IPS-20b (cell line): ENCODE data around the gene TRAPPC12.
"Not testable (repeated sequence)": the region's sequence is repeated elsewhere in the genome, so short reads cannot be mapped to it uniquely, and the experiment has no call there.

Experiments
- H3K27ac ChIP-seq: one replicate; pipeline ENCODE4 v1.5.1; 2013; ENCODE audit warnings: low read length
- H3K27me3 ChIP-seq: 2 replicates; pipeline ENCODE4 v1.6.1; 2013; ENCODE audit warnings: mild to moderate bottlenecking, low read length, inconsistent platforms; ENCODE audit not compliant: insufficient read depth
- H3K36me3 ChIP-seq: 2 replicates; pipeline ENCODE4 v1.6.1; 2013; ENCODE audit warnings: low read depth, mild to moderate bottlenecking, inconsistent platforms, low read length, moderate library complexity; ENCODE audit not compliant: insufficient read depth
- H3K4me1 ChIP-seq: 2 replicates; pipeline ENCODE4 v1.6.1; 2013; ENCODE audit warnings: mild to moderate bottlenecking, control low read depth, inconsistent platforms, low read length, moderate library complexity; ENCODE audit not compliant: insufficient read depth
- H3K4me3 ChIP-seq: 2 replicates; pipeline ENCODE4 v1.5.1; 2013; ENCODE audit warnings: mild to moderate bottlenecking, low read length, inconsistent platforms
- H3K9ac ChIP-seq: 2 replicates; pipeline ENCODE4 v1.6.1; 2013; ENCODE audit warnings: low read depth, mild to moderate bottlenecking, inconsistent platforms, low read length, moderate library complexity
- H3K9me3 ChIP-seq: 2 replicates; pipeline ENCODE4 v1.6.1; 2013; ENCODE audit warnings: mild to moderate bottlenecking, low read depth, low read length, inconsistent platforms; ENCODE audit not compliant: insufficient read depth

TRAPPC12 gene

DNA sequence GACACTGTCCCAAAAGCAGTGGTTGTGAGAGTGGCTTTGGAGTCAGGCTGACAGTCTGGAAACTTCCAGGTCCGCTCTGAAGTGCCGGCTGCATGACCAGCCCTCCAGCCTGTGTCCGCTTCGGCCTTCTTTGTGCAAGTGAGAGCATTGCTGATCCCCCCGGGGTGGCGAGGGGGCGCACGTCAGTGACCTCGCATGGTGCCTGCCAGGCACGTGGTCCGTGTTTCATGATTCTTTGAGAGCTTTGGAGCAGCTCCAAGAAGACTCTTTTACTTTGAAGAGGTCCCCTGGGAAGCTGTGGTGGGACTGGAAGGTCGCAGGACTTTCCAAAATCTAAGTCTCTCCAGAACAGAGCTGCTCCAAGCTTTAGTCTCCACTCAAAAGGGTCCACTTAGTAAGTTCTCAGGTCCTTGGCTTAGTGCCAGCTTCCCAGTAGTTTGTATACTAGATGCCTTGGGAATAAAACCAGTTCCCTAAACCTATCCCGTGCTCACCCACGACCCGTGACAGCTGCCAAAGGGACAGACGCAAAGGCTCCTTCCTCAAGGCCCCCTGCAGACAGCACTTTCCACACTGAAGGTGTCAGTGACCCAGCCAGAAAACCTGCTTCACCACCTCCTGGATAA lies 71.0 kb downstream of the TRAPPC12 start:
- Histone ChIP-seq H3K27ac (no peak overlapping the region), H3K27me3 (no peaks in the 10 kb centered on the region), H3K4me1 (no peaks in the 10 kb centered on the region), H3K4me3 (no peak overlapping the region), H3K9me3 (no peaks in the 10 kb centered on the region), H3K36me3 (peaks cover 39% of the 10 kb centered on the region), H3K9ac (no peak overlapping the region)

DNA sequence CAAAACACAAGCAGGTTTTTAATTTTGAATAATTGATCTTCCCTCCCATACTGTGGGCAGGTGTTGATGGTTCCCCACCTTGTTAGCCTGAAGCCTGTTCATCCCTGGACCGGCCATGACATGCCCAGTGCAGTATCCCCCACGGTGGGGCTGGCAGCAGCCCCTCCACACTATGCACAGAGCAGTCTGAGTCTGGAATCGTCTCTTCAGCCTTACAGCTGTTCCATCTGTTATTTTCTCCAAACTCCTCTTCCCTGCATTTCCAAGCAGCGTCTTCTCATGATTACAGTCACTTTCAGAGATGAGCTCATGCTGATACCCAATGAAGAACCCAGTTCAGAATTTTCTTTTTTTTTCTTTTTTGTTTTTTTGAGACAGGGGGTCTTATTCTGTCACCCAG lies 71.7 kb downstream of the TRAPPC12 start:
- Histone ChIP-seq H3K27me3 (no peaks in the 10 kb centered on the region), H3K4me1 (no peaks in the 10 kb centered on the region), H3K9ac (no peak overlapping the region), H3K36me3 (peaks cover 37% of the 10 kb centered on the region), H3K4me3 (no peak overlapping the region), H3K9me3 (no peaks in the 10 kb centered on the region), H3K27ac (no peak overlapping the region)

DNA sequence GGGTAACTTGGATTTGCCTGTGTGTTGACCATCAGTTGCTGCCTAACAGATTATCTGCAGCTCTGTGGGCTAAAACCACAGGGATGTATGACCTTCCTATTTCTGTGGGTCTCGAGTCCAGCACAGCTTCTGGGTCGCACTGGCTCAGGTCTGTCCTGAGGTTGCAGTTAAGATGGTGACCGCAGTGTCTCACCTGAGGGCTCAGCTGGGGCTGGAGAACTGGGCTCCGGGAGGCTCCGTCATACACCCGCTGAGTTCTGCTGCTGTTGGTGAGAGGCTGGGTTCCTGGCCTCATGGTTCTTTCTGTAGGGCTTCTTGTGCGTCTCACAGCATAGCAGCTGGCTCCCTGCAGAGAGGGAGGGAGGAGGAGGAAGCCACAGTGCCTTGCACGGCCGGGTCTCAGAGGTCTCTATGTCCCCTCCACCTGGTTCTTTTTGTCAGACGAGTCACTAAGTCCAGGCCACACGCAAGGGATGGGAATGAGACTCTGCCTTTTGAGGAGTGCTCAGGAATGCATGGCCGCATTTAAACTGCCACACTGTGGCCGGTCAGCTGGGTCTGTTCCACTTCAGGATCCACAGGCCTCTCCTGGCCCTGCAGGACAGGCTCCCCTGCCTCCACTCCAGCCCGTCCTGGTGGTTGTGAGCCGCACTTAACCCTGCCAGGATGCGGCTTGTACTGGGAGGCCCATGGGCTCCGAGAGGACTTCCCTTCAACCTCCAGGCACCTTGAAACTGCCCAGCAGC lies 72.6 kb downstream of the TRAPPC12 start:
- Histone ChIP-seq H3K9ac (no peak overlapping the region), H3K27ac (no peak overlapping the region), H3K4me1 (no peaks in the 10 kb centered on the region), H3K27me3 (no peaks in the 10 kb centered on the region), H3K4me3 (no peak overlapping the region), H3K9me3 (no peaks in the 10 kb centered on the region), H3K36me3 (peaks cover 32% of the 10 kb centered on the region)

DNA sequence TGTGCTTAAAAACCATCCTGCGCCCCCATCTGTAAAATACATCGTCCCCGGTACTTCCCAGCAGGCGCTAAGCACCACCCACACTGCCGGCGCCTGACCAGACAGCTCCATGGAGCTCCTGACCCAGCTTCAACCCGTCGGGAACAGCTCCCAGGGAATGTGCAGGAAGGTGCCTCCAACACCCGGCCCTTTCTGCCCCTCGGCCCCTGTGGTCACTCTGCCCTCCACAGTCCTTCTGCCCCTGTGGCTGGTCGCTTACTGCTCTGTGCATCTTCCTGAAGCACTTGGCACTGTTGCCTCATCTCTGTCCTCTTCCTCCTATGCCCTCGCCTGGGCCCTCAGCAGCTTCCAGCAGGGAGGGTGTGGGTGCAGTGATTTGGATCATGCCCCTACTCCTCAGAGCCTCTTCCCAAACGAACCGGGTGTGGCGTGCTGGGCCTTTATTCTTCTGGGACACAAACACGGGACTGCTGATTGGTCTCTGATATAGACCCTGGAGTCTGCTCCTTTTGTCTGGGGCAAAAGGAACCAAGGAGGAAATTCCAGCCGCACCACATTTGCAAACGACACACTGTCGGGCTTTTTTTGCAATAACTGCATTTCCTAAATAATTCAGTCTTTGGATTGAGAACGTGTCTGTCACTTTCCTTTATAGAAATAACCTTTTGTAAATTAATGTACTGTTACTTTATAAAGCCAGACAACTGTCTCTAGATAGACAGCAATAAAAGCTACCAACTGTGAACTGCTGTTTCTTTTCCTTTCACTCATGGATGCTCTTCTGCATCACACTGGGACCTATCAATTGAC lies 73.9 kb downstream of the TRAPPC12 start:
- Histone ChIP-seq H3K4me1 (no peaks in the 10 kb centered on the region), H3K4me3 (no peak overlapping the region), H3K36me3 (peaks cover 23% of the 10 kb centered on the region), H3K27ac (no peak overlapping the region), H3K9me3 (no peaks in the 10 kb centered on the region), H3K9ac (no peak overlapping the region), H3K27me3 (no peaks in the 10 kb centered on the region)

DNA sequence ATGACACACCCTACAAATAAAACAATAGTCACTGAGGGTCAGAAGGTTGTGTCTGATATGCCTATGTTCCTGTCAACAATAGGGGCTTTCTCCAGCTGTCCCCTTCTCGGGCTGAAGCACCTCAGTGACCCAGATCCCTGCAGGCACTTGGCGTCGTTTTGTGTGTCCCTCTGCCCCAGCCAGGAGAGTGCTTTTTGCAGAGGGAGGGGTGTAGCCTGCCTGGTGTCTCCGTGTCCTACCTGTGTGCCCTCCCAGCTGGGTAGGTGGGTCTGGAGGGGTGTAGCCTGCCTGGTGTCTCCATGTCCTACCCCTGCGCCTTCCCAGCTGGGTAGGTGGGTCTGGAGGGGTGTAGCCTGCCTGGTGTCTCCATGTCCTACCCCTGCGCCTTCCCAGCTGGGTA lies 74.5 kb downstream of the TRAPPC12 start:
- not testable (repeated sequence) for H3K27ac ChIP-seq, H3K4me1 ChIP-seq, H3K9ac ChIP-seq, H3K9me3 ChIP-seq, H3K4me3 ChIP-seq, H3K27me3 ChIP-seq
- peaks cover 22% of the 10 kb centered on the region for H3K36me3 ChIP-seq

DNA sequence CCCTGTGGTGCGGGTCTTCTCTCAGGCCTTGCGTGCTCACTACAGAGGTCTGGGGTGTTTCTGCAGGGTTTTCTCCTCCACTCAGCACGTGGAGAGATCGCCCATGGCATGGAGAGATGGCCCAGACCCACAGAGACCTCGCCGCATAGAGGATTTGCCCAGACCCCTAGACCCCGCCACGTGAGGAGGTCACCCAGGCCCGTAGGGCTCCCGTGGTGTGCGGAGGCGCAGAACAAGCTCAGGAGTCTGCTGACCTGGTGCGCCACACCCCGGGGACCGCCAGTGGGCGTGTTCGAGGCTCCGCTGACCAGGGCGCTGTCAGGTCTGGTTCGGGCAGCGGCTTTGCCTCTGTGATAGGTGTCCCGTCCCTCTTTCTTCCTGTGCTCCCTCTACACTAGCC lies 75.3 kb downstream of the TRAPPC12 start:
- Histone ChIP-seq H3K9me3 (no peaks in the 10 kb centered on the region), H3K36me3 (peaks cover 15% of the 10 kb centered on the region; the same call in 1 of the 2 replicates), H3K9ac (no peak overlapping the region), H3K4me1 (no peaks in the 10 kb centered on the region), H3K27ac (no peak overlapping the region), H3K27me3 (no peaks in the 10 kb centered on the region), H3K4me3 (no peak overlapping the region)

DNA sequence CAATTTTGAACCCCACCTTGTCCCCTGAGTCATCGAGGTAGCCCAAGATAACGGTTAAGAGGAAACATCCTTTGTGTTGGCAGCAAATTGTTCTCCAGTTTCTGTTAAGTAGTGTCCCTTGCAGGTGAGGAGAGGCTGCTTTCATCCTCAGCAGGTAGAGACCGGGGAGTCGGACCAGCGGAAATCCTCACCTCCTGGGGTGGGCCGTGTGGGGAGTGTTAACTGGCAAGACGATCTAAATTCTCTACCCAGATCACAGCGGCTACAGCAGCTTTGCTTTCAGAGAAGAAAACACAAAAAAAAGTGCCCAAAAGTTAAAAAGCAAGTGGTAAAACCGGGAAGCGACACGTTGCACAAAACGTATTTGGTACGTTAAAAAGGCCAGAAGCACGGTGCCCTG lies 76.6 kb downstream of the TRAPPC12 start:
- Histone ChIP-seq H3K27me3 (no peaks in the 10 kb centered on the region), H3K9ac (no peak overlapping the region), H3K4me3 (no peak overlapping the region), H3K27ac (no peak overlapping the region), H3K9me3 (no peaks in the 10 kb centered on the region), H3K4me1 (no peaks in the 10 kb centered on the region; the same call in 1 of the 2 replicates), H3K36me3 (peaks cover 7% of the 10 kb centered on the region; the same call in 1 of the 2 replicates)

DNA sequence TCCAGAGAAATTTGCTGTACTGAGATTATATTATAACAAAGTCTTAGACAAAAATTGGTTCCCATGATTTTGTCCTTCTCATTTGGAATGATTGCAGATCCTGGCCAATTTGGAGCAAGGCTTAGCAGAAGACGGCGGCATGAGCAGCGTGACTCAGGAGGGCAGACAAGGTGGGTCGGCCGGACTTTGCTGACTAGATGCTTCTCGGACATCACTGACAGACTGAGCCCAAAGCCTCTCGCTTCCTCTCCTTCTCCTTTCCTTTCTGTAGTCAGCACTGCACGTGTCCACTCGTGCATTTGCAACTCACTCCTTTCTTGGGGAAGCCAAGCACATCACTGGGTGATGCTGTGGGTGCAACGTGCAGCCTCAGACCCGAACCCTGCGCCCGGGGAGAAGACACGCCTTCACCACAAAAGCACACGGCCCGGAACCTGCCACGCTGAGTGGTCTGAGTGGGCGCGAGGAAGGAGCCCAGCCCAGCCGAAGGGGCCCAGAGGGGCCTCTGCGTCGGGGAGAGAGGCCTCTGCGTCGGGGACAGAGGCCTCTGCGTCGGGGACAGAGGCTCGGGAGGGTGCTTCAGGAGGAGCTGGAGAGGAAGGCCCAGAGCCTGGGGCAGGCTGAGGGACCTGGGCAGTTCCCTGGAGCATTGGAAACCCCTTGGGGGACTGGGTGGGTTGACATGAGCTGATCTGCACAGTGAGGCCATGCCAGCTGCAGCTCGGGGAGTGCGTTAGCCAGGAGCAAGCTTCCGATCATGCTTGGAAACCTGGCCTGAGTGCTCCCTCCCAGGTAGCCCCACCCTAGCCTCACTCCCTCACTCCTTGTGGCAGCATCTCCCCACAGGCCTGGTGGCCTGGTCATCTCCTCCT lies 78.3 kb downstream of the TRAPPC12 start:
- peaks cover 6% of the 10 kb centered on the region; the same call in 1 of the 2 replicates for H3K36me3 ChIP-seq
- H3K9me3 ChIP-seq: no peaks in the 10 kb centered on the region
- no peak overlapping the region for H3K4me3 ChIP-seq
- no peak overlapping the region for H3K9ac ChIP-seq
- no peaks in the 10 kb centered on the region for H3K27me3 ChIP-seq
- no peak overlapping the region for H3K27ac ChIP-seq
- peaks cover 5% of the 10 kb centered on the region; the same call in 1 of the 2 replicates for H3K4me1 ChIP-seq

DNA sequence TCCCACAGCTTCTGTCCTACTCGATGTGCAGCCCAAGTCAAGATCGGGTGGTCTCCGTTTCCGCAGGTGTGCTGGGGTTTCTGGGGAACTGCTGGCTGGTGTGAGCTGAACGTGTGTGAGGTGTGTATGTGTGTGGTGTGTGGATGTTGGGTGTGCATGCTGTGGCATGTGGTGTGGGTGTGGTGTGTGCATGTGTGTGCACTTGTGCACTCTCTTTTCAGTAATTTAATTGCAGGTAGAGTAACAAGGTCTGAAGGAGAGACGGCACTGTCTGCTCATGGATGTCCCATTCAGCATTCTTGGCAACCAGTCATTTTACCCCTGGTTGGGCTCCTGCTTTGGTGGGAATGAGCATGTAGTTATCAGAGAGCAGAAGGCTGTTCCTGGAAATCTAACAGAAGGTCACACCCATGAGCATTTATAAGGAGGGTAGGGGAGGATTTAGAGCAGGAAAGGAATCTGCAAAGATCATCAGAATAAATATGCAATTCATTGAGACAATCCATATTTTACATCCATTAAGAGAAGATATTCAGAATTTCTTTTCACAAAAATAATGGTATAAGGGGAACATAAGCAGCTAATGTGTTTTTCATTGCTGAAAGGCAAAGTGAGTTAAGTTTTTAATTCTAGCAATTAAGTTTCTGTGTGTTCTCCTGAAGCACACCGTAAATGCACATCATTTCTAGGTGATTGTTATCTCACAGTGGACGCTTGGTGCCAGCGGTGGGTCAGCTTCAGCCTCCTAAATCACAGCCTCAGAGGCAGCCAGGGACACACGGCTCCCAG lies 79.1 kb downstream of the TRAPPC12 start:
- Histone ChIP-seq H3K9me3 (no peaks in the 10 kb centered on the region), H3K27ac (no peak overlapping the region), H3K4me1 (peaks cover 5% of the 10 kb centered on the region; the same call in 1 of the 2 replicates), H3K36me3 (peaks cover 6% of the 10 kb centered on the region; the same call in 1 of the 2 replicates), H3K27me3 (no peaks in the 10 kb centered on the region), H3K4me3 (no peak overlapping the region), H3K9ac (no peak overlapping the region)

DNA sequence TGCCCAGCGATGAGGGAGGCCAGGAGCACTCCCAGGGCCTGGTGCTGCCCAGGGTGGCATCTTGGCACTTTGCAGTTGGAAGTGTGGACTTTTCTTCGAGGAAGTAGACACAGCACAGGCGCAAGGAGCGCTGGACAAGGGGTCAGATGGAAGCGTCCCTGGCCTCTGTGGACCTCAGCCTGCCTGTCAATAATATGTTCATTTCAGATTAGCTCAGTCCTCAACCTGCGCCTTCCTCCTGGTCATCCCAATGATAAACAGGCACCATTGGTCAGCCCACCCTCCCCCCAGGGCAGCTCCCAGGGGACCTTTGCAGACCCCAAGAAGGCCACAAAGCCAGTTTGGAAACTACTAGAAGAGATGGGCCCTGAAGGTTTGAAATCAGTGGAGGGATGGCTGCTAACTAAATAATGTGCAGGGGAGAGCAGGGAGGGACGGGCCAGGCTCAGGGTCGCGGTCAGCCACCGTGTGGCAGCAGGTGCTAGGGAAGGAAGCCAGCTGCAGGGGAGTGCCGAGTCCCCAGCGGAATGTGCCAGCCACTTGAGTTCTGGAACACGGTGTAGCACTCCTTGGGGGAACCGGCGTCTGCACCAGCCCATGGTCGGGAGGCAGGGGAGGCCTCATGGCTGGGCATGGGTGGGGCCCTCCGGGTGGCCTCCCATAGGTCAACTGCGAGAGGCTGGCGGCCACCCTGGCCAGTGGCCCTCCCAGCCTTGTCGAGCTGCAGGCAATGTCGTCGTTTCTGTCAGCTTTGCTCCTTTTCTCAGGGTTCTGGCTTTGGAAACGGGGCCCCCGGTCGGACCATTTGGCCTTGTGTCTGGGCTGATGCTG lies 79.9 kb downstream of the TRAPPC12 start:
- H3K9me3 ChIP-seq: no peaks in the 10 kb centered on the region
- no peaks in the 10 kb centered on the region for H3K27me3 ChIP-seq
- H3K4me3 ChIP-seq: no peak overlapping the region
- peaks cover 6% of the 10 kb centered on the region; the same call in 1 of the 2 replicates for H3K36me3 ChIP-seq
- H3K9ac ChIP-seq: no peak overlapping the region
- H3K27ac ChIP-seq: no peak overlapping the region
- H3K4me1 ChIP-seq: peaks cover 5% of the 10 kb centered on the region; the same call in 1 of the 2 replicates
